Measurements from ENCODE around the gene SLC39A5. TPM values are rescaled to one million over a fixed set of nuclear protein-coding genes. Genes with fewer than 3 reads are reported as not detected.

The SLC39A5 gene
- total RNA-seq, 5 donors from 2014 or later (not counting 1 experiment from before 2014, with no cell fraction given), result 0.57 to 1.4 (median 0.58) TPM; not detected in 2

DNA sequence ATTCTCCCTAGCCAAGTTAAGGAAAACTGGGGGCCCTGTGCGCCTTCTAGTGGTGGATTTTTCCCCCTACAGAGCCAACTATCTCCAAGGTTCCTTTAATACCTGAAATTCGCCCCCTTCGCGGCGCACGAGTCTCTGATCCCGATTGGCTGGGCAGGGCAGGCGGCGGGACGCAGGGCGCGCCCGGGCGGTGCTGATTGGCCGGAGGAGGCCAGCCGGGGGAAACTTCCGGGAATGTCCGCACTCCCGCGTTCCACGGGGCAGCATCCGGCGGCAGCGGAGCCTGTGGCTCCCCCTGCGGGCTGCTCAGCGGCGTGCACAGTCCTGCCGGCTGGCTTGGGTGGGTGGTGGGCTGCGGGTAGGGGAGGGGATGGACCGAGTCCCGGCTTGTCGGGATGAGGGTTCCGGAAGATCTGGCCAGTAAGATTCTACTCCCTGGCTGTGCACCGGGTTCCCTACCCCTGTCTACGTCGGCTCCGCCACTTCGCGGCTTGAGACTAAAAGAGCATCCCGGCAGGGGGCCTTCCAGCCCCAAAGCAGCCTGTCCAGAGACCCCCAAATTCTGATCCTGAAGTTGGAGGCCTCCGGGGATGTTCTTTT lies 5.6 kb upstream of the SLC39A5 start, which contains the start of gene NABP2:
Gene NABP2, plus strand, starts transcription at position 241 of the 600 bp plus-strand sequence. CDS start 515 bp downstream, outside the sequence.
- ChIA-PET POLR2A (no interaction called here), CTCF (no interaction called here)
- peaks cover 2% of the 10 kb centered on the region for H3K36me3 Mint-ChIP-seq
- peak within 1 kb of the TSS; percentile 87 to 98 for H3K27ac Mint-ChIP-seq
- ATAC-seq (replicated peaks in 1 of 4), result peak; percentile 71 to 82 (median 77)
- Histone ChIP-seq H3K27me3 (replicated peaks in 1 of 2; ENCODE audit: control insufficient read depth in 2 of 2, extremely low read depth in 1 of 2, insufficient read depth in 2 of 2, low read length in 1 of 2) (no peaks in the 10 kb centered on the region), H3K27ac (ENCODE audit: low read length) (peak within 1 kb of the TSS; percentile 85), H3K4me3 (ENCODE audit: control insufficient read depth in 1 of 2, extremely low read depth in 1 of 2, low read length in 1 of 2) (peak within 1 kb of the TSS; percentile 58 to 75), H3K36me3 (ENCODE audit: control insufficient read depth in 2 of 2, extremely low read depth in 1 of 2, insufficient read depth in 1 of 2, low read length in 1 of 2) (peaks cover 0 to 4% of the 10 kb centered on the region in 2 donors), H3K4me1 (ENCODE audit: control insufficient read depth in 1 of 2, extremely low read depth in 1 of 2, insufficient read depth in 2 of 2, low read length in 2 of 2) (peaks cover 18 to 54% of the 10 kb centered on the region in 2 experiments), H3K9me3 (no peaks in the 10 kb centered on the region)
- no peaks in the 10 kb centered on the region for H3K9me3 Mint-ChIP-seq
- peak within 1 kb of the TSS; percentile 81 to 98 (median 98) for H3K4me3 Mint-ChIP-seq
- WGBS (ENCODE audit: insufficient coverage), result 1% methylated on average over 32 of the region's 41 CpGs
- peaks cover 45 to 52% (median 49%) of the 10 kb centered on the region in 3 donors for H3K4me1 Mint-ChIP-seq
- no peaks in the 10 kb centered on the region for H3K27me3 Mint-ChIP-seq
- DNase-seq, result peak; percentile 68 to 95 (median 82)

DNA sequence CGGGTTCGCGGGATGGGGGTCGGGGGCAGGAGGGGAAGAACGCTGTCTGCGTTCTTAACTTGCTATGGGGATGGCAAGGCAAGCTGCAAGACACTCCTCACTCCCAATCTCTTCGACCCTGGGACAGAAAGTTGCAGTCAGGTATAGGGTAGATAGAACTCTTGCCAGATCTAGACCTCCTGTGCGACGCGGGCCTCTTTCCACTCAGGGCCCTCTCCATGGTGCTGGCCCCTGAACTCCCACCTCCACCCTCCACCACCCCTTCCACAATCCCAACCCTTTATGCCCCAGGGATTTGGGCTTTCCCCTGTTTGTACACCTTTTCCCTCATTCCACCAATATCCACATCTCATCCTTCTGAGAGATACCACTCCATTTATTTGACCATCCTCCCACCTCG lies 4.9 kb upstream of the SLC39A5 start:
- DNase-seq (no peak), ATAC-seq (replicated peaks in 1 of 4) (no peak)
- H3K4me3 ChIP-seq (ENCODE audit: control insufficient read depth in 1 of 2, extremely low read depth in 1 of 2, low read length in 1 of 2), result peak overlapping the region in 1 of 2 donors; percentile 58
- CTCF ChIA-PET, result interaction anchor here in 1 of 2 donors (1.4 kb wide), 1 partner anchor 18 kb away, joined by 4 read pairs; no protein-coding TSS in a partner anchor
- POLR2A ChIA-PET, result no interaction called here
- Mint-ChIP-seq H3K36me3 (peaks cover 2% of the 10 kb centered on the region), H3K4me1 (peaks cover 45 to 49% (median 46%) of the 10 kb centered on the region in 3 donors), H3K9me3 (no peaks in the 10 kb centered on the region), H3K4me3 (peak overlapping the region; percentile 81 to 98 (median 98)), H3K27ac (peak overlapping the region; percentile 69 to 88), H3K27me3 (no peaks in the 10 kb centered on the region)
- H3K36me3 ChIP-seq (ENCODE audit: control insufficient read depth in 2 of 2, extremely low read depth in 1 of 2, insufficient read depth in 1 of 2, low read length in 1 of 2), result peaks cover 0 to 4% of the 10 kb centered on the region in 2 donors
- H3K9me3 ChIP-seq, result no peaks in the 10 kb centered on the region
- H3K27ac ChIP-seq (ENCODE audit: low read length), result peak overlapping the region; percentile 85
- no peaks in the 10 kb centered on the region for H3K27me3 ChIP-seq (replicated peaks in 1 of 2; ENCODE audit: control insufficient read depth in 2 of 2, extremely low read depth in 1 of 2, insufficient read depth in 2 of 2, low read length in 1 of 2)
- H3K4me1 ChIP-seq (ENCODE audit: control insufficient read depth in 1 of 2, extremely low read depth in 1 of 2, insufficient read depth in 2 of 2, low read length in 2 of 2), result peaks cover 18 to 49% of the 10 kb centered on the region in 2 experiments
- 68% methylated on average over 4 of the region's 11 CpGs for WGBS (ENCODE audit: insufficient coverage)

- no peaks in the 10 kb centered on the region for H3K9me3 Mint-ChIP-seq
- CTCF ChIA-PET, result no interaction called here
- no peaks in the 10 kb centered on the region for H3K27me3 Mint-ChIP-seq
- H3K4me3 ChIP-seq (ENCODE audit: control insufficient read depth in 1 of 2, extremely low read depth in 1 of 2, low read length in 1 of 2), result no peak overlapping the region
- DNase-seq, result no peak
- no peaks in the 10 kb centered on the region for H3K27me3 ChIP-seq (replicated peaks in 1 of 2; ENCODE audit: control insufficient read depth in 2 of 2, extremely low read depth in 1 of 2, insufficient read depth in 2 of 2, low read length in 1 of 2)
- no peaks in the 10 kb centered on the region for H3K9me3 ChIP-seq
- peaks cover 11 to 13% (median 13%) of the 10 kb centered on the region in 3 donors for H3K4me1 Mint-ChIP-seq
- no peak overlapping the region for H3K27ac ChIP-seq (ENCODE audit: low read length)
- peaks cover 0 to 4% of the 10 kb centered on the region in 2 donors for H3K36me3 ChIP-seq (ENCODE audit: control insufficient read depth in 2 of 2, extremely low read depth in 1 of 2, insufficient read depth in 1 of 2, low read length in 1 of 2)
- POLR2A ChIA-PET, result no interaction called here
- WGBS (ENCODE audit: insufficient coverage), result 100% methylated on average over 2 of the region's 7 CpGs
- peaks cover 2% of the 10 kb centered on the region for H3K36me3 Mint-ChIP-seq
- no peak for ATAC-seq (replicated peaks in 1 of 4)
- peaks cover 3 to 13% of the 10 kb centered on the region in 2 experiments for H3K4me1 ChIP-seq (ENCODE audit: control insufficient read depth in 1 of 2, extremely low read depth in 1 of 2, insufficient read depth in 2 of 2, low read length in 2 of 2)
- no peak overlapping the region for H3K27ac Mint-ChIP-seq
- H3K4me3 Mint-ChIP-seq, result no peak overlapping the region
Measured at GRCh38 chr12:56229082-56229481, 769 bp upstream of the SLC39A5 start.

DNA sequence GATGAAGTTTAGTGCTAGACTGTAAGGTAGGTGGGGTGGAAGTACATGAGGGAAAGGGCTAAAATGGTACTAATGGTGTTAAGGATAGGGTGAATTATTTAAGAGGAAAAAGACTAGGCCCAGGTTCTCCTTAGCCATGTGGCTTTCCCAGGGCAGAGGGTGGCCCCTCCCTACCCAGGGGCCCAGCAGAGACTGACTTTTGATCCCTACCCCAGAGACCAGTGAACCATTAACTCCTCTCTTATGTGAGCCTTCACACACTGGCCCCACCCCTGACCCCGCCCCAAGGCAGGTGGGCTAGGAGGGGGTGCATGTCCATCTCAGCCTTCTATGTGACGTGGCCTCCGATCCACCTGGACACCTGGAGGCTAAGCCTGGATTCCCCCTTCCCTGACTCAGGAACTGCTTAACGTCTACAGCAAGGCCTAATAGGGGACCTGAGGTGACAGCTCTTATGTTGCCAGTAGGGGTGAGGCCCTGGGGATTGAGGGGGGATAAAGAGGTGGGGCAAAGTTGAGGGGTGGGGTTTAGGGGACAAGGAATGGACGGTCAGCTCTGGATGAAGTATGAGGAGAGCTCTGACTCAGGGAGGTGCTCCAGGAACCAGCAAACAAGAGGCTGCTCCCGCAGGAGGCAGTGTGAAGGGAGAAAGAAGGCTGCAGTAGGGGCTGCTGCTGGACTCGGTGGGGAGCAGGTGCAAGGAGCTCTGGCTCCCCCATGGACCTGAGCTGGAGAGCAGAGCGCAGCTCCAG lies 757 bp downstream of the SLC39A5 start:
- Histone ChIP-seq H3K27me3 (replicated peaks in 1 of 2; ENCODE audit: control insufficient read depth in 2 of 2, extremely low read depth in 1 of 2, insufficient read depth in 2 of 2, low read length in 1 of 2) (no peaks in the 10 kb centered on the region), H3K4me1 (ENCODE audit: control insufficient read depth in 1 of 2, extremely low read depth in 1 of 2, insufficient read depth in 2 of 2, low read length in 2 of 2) (no peaks in the 10 kb centered on the region), H3K4me3 (ENCODE audit: control insufficient read depth in 1 of 2, extremely low read depth in 1 of 2, low read length in 1 of 2) (no peak overlapping the region), H3K36me3 (ENCODE audit: control insufficient read depth in 2 of 2, extremely low read depth in 1 of 2, insufficient read depth in 1 of 2, low read length in 1 of 2) (peaks cover 0 to 4% of the 10 kb centered on the region in 2 donors), H3K9me3 (no peaks in the 10 kb centered on the region), H3K27ac (ENCODE audit: low read length) (no peak overlapping the region)
- 84% methylated on average over 6 of the region's 8 CpGs for WGBS (ENCODE audit: insufficient coverage)
- DNase-seq, result no peak
- no peak overlapping the region for H3K27ac Mint-ChIP-seq
- no peaks in the 10 kb centered on the region for H3K27me3 Mint-ChIP-seq
- ChIA-PET CTCF (no interaction called here), POLR2A (interaction anchor here (0.6 to 0.7 kb wide), 3 partner anchors 9 to 472 kb away, joined by 3 to 9 read pairs (median 5); partner anchors contain the start of gene DNAJC14 (in 1 of the 2))
- no peaks in the 10 kb centered on the region for H3K9me3 Mint-ChIP-seq
- peaks cover 2% of the 10 kb centered on the region for H3K36me3 Mint-ChIP-seq
- peaks cover 0 to under 1% (median under 1%) of the 10 kb centered on the region in 3 donors for H3K4me1 Mint-ChIP-seq
- ATAC-seq (replicated peaks in 1 of 4), result no peak
- H3K4me3 Mint-ChIP-seq, result no peak overlapping the region

GRCh38 chr12:56231184-56231582 lies 1.3 kb downstream of the SLC39A5 start:
- no peak for DNase-seq
- H3K4me1 ChIP-seq (ENCODE audit: control insufficient read depth in 1 of 2, extremely low read depth in 1 of 2, insufficient read depth in 2 of 2, low read length in 2 of 2), result no peaks in the 10 kb centered on the region
- Mint-ChIP-seq H3K4me3 (no peak overlapping the region), H3K27ac (no peak overlapping the region), H3K36me3 (peaks cover 2% of the 10 kb centered on the region), H3K27me3 (no peaks in the 10 kb centered on the region), H3K9me3 (no peaks in the 10 kb centered on the region), H3K4me1 (no peaks in the 10 kb centered on the region)
- H3K9me3 ChIP-seq, result no peaks in the 10 kb centered on the region
- H3K27me3 ChIP-seq (replicated peaks in 1 of 2; ENCODE audit: control insufficient read depth in 2 of 2, extremely low read depth in 1 of 2, insufficient read depth in 2 of 2, low read length in 1 of 2), result no peaks in the 10 kb centered on the region
- no peak overlapping the region for H3K4me3 ChIP-seq (ENCODE audit: control insufficient read depth in 1 of 2, extremely low read depth in 1 of 2, low read length in 1 of 2)
- CTCF ChIA-PET, result interaction anchor here in 1 of 2 donors (0.6 kb wide), 1 partner anchor 195 kb away, joined by 3 read pairs; no protein-coding TSS in a partner anchor
- ATAC-seq (replicated peaks in 1 of 4), result no peak
- POLR2A ChIA-PET, result interaction anchor here in 1 of 2 donors (0.6 kb wide), 1 partner anchor 402 kb away, joined by 3 read pairs; the partner anchor contains the start of gene DNAJC14
- 91% methylated on average over 10 of the region's 11 CpGs for WGBS (ENCODE audit: insufficient coverage)
- H3K27ac ChIP-seq (ENCODE audit: low read length), result no peak overlapping the region
- peaks cover 0 to 4% of the 10 kb centered on the region in 2 donors for H3K36me3 ChIP-seq (ENCODE audit: control insufficient read depth in 2 of 2, extremely low read depth in 1 of 2, insufficient read depth in 1 of 2, low read length in 1 of 2)

DNA sequence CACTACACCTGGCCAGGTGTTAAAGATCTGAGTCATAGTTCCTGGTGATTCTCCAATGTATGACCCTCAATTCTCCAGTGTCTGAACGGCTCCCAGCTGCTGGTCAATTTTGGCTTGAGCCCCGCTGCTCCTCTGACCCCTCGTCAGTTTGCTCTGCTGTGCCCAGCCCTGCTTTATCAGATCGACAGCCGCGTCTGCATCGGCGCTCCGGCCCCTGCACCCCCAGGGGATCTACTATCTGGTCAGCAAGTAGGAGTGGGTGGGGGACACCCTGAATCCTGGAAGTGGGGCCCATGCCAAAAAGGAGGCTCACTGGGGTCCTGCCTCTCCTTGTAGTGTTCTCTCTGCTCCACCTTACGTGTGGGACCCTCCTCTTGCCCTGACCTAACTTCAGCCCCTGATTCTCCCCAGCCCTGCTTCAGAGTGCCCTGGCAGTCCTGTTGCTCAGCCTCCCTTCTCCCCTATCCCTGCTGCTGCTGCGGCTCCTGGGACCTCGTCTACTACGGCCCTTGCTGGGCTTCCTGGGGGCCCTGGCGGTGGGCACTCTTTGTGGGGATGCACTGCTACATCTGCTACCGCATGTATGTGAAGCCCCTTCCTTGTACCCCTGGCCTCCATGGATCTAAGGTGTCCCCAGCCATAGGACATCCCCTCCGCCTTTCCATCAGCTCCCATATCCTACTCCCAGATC lies 5.0 kb downstream of the SLC39A5 start:
- H3K9me3 ChIP-seq, result no peaks in the 10 kb centered on the region
- 79% methylated on average over 7 of the region's 16 CpGs for WGBS (ENCODE audit: insufficient coverage)
- POLR2A ChIA-PET, result interaction anchor here in 1 of 2 donors (0.7 kb wide), 1 partner anchor 20 kb away, joined by 7 read pairs; no protein-coding TSS in a partner anchor
- no peaks in the 10 kb centered on the region for H3K4me1 ChIP-seq (ENCODE audit: control insufficient read depth in 1 of 2, extremely low read depth in 1 of 2, insufficient read depth in 2 of 2, low read length in 2 of 2)
- Mint-ChIP-seq H3K4me1 (no peaks in the 10 kb centered on the region), H3K27me3 (no peaks in the 10 kb centered on the region), H3K4me3 (no peak overlapping the region), H3K9me3 (no peaks in the 10 kb centered on the region), H3K36me3 (peaks cover 3% of the 10 kb centered on the region), H3K27ac (no peak overlapping the region)
- no peak overlapping the region for H3K27ac ChIP-seq (ENCODE audit: low read length)
- H3K36me3 ChIP-seq (ENCODE audit: control insufficient read depth in 2 of 2, extremely low read depth in 1 of 2, insufficient read depth in 1 of 2, low read length in 1 of 2), result peaks cover 4 to 9% of the 10 kb centered on the region in 2 donors
- ATAC-seq (replicated peaks in 1 of 4) (no peak), DNase-seq (no peak)
- H3K27me3 ChIP-seq (replicated peaks in 1 of 2; ENCODE audit: control insufficient read depth in 2 of 2, extremely low read depth in 1 of 2, insufficient read depth in 2 of 2, low read length in 1 of 2), result no peaks in the 10 kb centered on the region
- CTCF ChIA-PET, result no interaction called here
- no peak overlapping the region for H3K4me3 ChIP-seq (ENCODE audit: control insufficient read depth in 1 of 2, extremely low read depth in 1 of 2, low read length in 1 of 2)

All from T-cell (primary cell).